ENCODE results near the gene KCNK3.
"Not testable (repeated sequence)": the region's sequence is repeated elsewhere in the genome, so short reads cannot be mapped to it uniquely, and the experiment has no call there.

KCNK3 gene

GRCh38 chr2:26760991-26761390, 68.5 kb downstream of the KCNK3 start:
- not testable (repeated sequence) for DNase-seq

- DNase-seq = no peak
These were observed 70.5 kb downstream of the KCNK3 start for GRCh38 chr2:26763019-26763418.

- DNase-seq = peak; percentile 54
These were observed 71.8 kb downstream of the KCNK3 start, which contains the start of gene SLC35F6 for GRCh38 chr2:26764078-26764887. SLC35F6 (plus strand) TSS chr2:26764284; CDS start chr2:26764350, 66 bp downstream.

- no peak for DNase-seq
These were observed 72.4 kb downstream of the KCNK3 start for GRCh38 chr2:26764906-26765305.

- no peak for DNase-seq
These were observed 73.1 kb downstream of the KCNK3 start for GRCh38 chr2:26765475-26766200.

- DNase-seq = no peak
These were observed 74.6 kb downstream of the KCNK3 start for GRCh38 chr2:26767129-26767528.

- DNase-seq = no peak
These were observed 75.5 kb downstream of the KCNK3 start for GRCh38 chr2:26767894-26768487.

- no peak for DNase-seq
These were observed 76.2 kb downstream of the KCNK3 start for GRCh38 chr2:26768759-26769088.

GRCh38 chr2:26769089-26769761, 76.7 kb downstream of the KCNK3 start:
- no peak for DNase-seq

GRCh38 chr2:26770986-26771586, 78.6 kb downstream of the KCNK3 start:
- DNase-seq = no peak

GRCh38 chr2:26772064-26773001, 79.8 kb downstream of the KCNK3 start:
- DNase-seq = no peak

GRCh38 chr2:26776195-26776800, 83.8 kb downstream of the KCNK3 start:
- DNase-seq = no peak

GRCh38 chr2:26778098-26778497, 85.6 kb downstream of the KCNK3 start:
- DNase-seq = no peak

- no peak for DNase-seq
These were observed 86.0 kb downstream of the KCNK3 start for GRCh38 chr2:26778507-26778906.

GRCh38 chr2:26780203-26780760, 87.8 kb downstream of the KCNK3 start:
- DNase-seq = no peak
